HL-60 (cell line): ENCODE measurements around the gene GPR137.

ENCODE experiments used
- DNase-seq, 2 experiments: peaks; one replicate each; pipeline ENCODE4 v3.0.0-alpha.2; 2010 to 2020; ENCODE audit warnings: low read depth in 1 of 2, low spot score in 1 of 2
- H3K27ac ChIP-seq: fragments of 250-450 bp; sonication (Bioruptor Pico); replicated peaks from 2 replicates; pipeline ENCODE4 v1.5.1; 2020; ENCODE audit warnings: mild to moderate bottlenecking, moderate library complexity
- H3K27me3 ChIP-seq: fragments of 250-450 bp; sonication (Bioruptor Pico); 2 replicates; pipeline ENCODE4 v1.5.1; 2021; ENCODE audit warnings: mild to moderate bottlenecking, moderate library complexity; ENCODE audit not compliant: insufficient read depth, poor library complexity, severe bottlenecking
- H3K4me3 ChIP-seq: replicated peaks from 2 replicates; pipeline ENCODE4 v1.5.1; 2011; ENCODE audit warnings: mild to moderate bottlenecking, control low read depth, low read length; ENCODE audit not compliant: insufficient read depth
- GABPA ChIP-seq: IDR thresholded peaks from 2 replicates; pipeline ENCODE4 v1.6.1; 2012; ENCODE audit warnings: low read depth
- POLR2AphosphoS5 ChIP-seq: IDR thresholded peaks from 2 replicates; pipeline ENCODE4 v1.6.1; 2012; ENCODE audit warnings: low read depth
- SPI1 ChIP-seq: IDR thresholded peaks from 2 replicates; pipeline ENCODE4 v1.6.1; 2012; ENCODE audit warnings: low read depth, mild to moderate bottlenecking, borderline replicate concordance
- TF ChIP-seq, protein P1 (sequence below): IDR thresholded peaks from one replicate; pipeline ENCODE4 v1.5.1; 2011; ENCODE audit warnings: low read length, control low read depth, inconsistent platforms; ENCODE audit not compliant: insufficient read depth
- TF ChIP-seq, protein P2 (sequence below): IDR thresholded peaks from 2 replicates; pipeline ENCODE4 v1.6.1; 2012; ENCODE audit warnings: low read depth; ENCODE audit not compliant: insufficient replicate concordance

Gene GPR137

DNA sequence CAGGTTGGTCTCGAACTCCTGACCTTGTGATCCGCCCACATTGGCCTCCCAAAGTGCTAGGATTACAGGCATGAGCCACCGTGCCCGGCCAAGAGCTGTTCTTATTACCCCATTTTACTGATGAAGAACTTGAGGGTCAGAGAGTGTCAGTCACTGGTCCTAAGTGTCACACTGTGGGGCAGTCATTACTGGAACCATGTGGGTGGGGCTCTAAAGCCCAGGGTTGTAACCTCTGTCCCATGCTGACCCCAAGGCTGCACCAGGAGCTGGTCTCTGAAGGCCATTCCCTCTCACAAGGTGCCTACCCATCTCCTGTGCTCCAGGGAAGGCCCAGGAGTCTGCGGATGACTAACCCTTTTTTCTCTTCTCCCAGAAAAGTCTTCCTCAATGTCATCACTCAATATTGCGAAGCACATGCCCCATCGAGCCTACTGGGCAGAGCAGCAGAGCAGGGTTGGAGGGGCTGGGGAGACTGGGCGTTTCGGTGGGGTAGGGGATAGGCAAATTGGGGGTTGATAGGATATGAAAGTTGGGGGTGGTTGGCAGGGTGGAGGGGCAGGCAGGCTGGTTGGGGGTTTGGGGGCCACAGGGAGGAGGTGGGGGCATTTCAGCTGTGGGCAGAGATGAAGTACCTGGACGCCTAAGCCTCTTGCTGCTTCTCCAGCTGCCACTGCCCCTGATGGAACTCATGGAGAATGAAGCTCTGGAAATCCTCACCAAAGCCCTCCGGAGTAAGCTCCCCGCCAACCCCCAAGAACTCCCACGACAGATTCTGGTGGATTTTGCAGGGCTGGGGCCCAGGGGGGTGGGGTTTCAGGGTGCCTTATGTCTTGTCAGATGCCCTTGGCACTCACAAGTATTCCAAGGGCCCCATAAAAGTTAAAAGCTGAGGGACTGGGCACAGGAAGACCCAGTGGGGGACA, 17.7 kb downstream of the GPR137 start:
- Histone ChIP-seq H3K4me3 (peak overlapping the region; percentile 47; the same call in 1 of the 2 replicates), H3K27ac (no peak overlapping the region), H3K27me3 (peaks cover 25% of the 10 kb centered on the region)
- no peak for DNase-seq
- TF ChIP-seq, protein P1, sequence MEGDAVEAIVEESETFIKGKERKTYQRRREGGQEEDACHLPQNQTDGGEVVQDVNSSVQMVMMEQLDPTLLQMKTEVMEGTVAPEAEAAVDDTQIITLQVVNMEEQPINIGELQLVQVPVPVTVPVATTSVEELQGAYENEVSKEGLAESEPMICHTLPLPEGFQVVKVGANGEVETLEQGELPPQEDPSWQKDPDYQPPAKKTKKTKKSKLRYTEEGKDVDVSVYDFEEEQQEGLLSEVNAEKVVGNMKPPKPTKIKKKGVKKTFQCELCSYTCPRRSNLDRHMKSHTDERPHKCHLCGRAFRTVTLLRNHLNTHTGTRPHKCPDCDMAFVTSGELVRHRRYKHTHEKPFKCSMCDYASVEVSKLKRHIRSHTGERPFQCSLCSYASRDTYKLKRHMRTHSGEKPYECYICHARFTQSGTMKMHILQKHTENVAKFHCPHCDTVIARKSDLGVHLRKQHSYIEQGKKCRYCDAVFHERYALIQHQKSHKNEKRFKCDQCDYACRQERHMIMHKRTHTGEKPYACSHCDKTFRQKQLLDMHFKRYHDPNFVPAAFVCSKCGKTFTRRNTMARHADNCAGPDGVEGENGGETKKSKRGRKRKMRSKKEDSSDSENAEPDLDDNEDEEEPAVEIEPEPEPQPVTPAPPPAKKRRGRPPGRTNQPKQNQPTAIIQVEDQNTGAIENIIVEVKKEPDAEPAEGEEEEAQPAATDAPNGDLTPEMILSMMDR = no peak
- TF ChIP-seq POLR2AphosphoS5 (no peak), SPI1 (no peak), GABPA (no peak)
- TF ChIP-seq, protein P2, sequence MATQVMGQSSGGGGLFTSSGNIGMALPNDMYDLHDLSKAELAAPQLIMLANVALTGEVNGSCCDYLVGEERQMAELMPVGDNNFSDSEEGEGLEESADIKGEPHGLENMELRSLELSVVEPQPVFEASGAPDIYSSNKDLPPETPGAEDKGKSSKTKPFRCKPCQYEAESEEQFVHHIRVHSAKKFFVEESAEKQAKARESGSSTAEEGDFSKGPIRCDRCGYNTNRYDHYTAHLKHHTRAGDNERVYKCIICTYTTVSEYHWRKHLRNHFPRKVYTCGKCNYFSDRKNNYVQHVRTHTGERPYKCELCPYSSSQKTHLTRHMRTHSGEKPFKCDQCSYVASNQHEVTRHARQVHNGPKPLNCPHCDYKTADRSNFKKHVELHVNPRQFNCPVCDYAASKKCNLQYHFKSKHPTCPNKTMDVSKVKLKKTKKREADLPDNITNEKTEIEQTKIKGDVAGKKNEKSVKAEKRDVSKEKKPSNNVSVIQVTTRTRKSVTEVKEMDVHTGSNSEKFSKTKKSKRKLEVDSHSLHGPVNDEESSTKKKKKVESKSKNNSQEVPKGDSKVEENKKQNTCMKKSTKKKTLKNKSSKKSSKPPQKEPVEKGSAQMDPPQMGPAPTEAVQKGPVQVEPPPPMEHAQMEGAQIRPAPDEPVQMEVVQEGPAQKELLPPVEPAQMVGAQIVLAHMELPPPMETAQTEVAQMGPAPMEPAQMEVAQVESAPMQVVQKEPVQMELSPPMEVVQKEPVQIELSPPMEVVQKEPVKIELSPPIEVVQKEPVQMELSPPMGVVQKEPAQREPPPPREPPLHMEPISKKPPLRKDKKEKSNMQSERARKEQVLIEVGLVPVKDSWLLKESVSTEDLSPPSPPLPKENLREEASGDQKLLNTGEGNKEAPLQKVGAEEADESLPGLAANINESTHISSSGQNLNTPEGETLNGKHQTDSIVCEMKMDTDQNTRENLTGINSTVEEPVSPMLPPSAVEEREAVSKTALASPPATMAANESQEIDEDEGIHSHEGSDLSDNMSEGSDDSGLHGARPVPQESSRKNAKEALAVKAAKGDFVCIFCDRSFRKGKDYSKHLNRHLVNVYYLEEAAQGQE = no peak

DNA sequence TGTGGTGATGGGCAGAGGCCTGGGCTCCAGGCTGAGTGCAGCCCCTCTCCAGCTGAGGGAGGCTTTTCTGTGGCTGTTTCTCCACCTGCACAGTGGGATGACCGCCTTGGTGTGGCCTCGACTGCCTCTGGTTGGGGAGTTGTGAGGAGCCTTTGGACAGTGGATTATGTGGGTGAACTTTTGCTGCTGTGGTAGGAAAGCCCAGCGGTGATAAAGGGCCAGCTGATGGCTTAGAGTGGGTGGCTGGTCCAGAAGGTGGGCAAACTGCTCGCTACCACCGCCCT, 18.3 kb downstream of the GPR137 start:
- no peak for DNase-seq
- peak overlapping the region; percentile 47 for H3K4me3 ChIP-seq
- H3K27me3 ChIP-seq = peaks cover 19% of the 10 kb centered on the region
- TF ChIP-seq GABPA (no peak), POLR2AphosphoS5 (no peak), SPI1 (no peak)
- TF ChIP-seq, protein P1 = no peak
- TF ChIP-seq, protein P2 = no peak
- H3K27ac ChIP-seq = no peak overlapping the region

DNA sequence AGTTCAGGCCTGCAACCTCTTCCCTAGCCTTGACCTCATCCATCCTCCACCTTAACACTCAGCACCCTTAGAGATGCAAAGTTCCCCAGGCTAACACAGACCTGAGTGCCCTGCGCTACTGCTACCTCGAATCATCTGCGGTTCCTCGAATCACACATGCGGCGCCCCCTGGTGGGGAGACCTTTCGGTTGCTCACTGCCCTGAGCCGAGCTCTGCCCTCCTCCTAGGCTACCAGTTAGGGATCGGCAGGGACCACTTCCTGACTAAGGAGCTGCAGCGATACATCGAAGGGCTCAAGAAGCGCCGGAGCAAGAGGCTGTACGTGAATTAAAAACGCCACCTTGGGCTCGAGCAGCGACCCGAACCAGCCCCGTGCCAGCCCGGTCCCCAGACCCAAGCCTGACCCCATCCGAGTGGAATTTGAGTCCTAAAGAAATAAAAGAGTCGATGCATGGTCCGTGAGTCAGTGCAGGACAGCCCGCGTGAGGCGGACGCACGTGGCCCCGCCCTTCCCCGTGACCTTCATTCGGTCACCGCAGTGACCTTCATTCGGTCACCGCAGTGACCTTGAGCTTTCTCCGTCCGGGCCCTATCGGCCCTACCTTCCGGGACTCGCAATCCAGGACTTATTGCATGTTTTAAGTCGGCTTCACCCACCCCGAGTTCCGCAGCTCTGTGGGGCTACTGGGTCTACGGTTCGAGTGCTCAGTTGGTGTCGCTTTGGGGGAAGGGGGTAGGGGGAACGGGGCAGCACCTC, 18.8 kb downstream of the GPR137 start:
- TF ChIP-seq, protein P1 = peak; percentile 87
- TF ChIP-seq POLR2AphosphoS5 (peak; percentile 69), SPI1 (peak; percentile 15; the same call in 1 of the 2 replicates), GABPA (0 out of 2 replicates have a peak, but pooled peaks have one; percentile 7)
- TF ChIP-seq, protein P2 = peak; percentile 5

More for the DNA sequence above, 18.8 kb downstream of the GPR137 start:
- Histone ChIP-seq H3K27me3 (peaks cover 14% of the 10 kb centered on the region), H3K4me3 (peak overlapping the region; percentile 47), H3K27ac (peak overlapping the region; percentile 98)
- DNase-seq = peak; percentile 92 to 96
